Measurements from ENCODE around the gene OR14C36.
"Not testable (repeated sequence)": the region's sequence is repeated elsewhere in the genome, so short reads cannot be mapped to it uniquely, and the experiment has no call there.

Gene OR14C36

GRCh38 chr1:248348475-248348874 lies at the start of gene OR14C36:
Gene OR14C36, plus strand, starts transcription at chr1:248348775. Its CDS starts 0 bp downstream, at chr1:248348775.
- no peak within 1 kb of the TSS for H3K27ac ChIP-seq
- no peak for DNase-seq (ENCODE audit: low spot score)
- no peak for TF ChIP-seq CTCF (IDR thresholded peaks at IDR 0.05)
- H3K4me3 ChIP-seq: no peak within 1 kb of the TSS

- H3K27ac ChIP-seq: no peak within 1 kb of the TSS
- no peak within 1 kb of the TSS for H3K4me3 ChIP-seq
- TF ChIP-seq CTCF (IDR thresholded peaks at IDR 0.05): no peak
- DNase-seq (ENCODE audit: low spot score): no peak
Measured at GRCh38 chr1:248303324-248303723, 45.3 kb upstream of the OR14C36 start, which contains the start of gene OR2T12. Gene OR2T12, minus strand, starts transcription at chr1:248303424. Its CDS starts 7,846 bp downstream, at chr1:248295578.

- H3K4me3 ChIP-seq; H3K27ac ChIP-seq; DNase-seq (ENCODE audit: low spot score): not testable (repeated sequence)
Measured at GRCh38 chr1:248305672-248306071, 42.9 kb upstream of the OR14C36 start.

- no peak for DNase-seq (ENCODE audit: low spot score)
- TF ChIP-seq CTCF (IDR thresholded peaks at IDR 0.05): no peak
Measured at GRCh38 chr1:248306103-248306502, 42.5 kb upstream of the OR14C36 start.

GRCh38 chr1:248306740-248307139 lies 41.8 kb upstream of the OR14C36 start:
- not testable (repeated sequence) for DNase-seq (ENCODE audit: low spot score); H3K27ac ChIP-seq; H3K4me3 ChIP-seq

More at GRCh38 chr1:248306103-248306502, 42.5 kb upstream of the OR14C36 start:
- Histone ChIP-seq H3K27ac (no peak overlapping the region), H3K4me3 (no peak overlapping the region)

- DNase-seq (ENCODE audit: low spot score): no peak
- Histone ChIP-seq H3K27ac (no peak overlapping the region), H3K4me3 (no peak overlapping the region)
- TF ChIP-seq CTCF (IDR thresholded peaks at IDR 0.05): no peak
Measured at GRCh38 chr1:248316796-248317195, 31.8 kb upstream of the OR14C36 start.

- TF ChIP-seq CTCF (IDR thresholded peaks at IDR 0.05): no peak
- H3K27ac ChIP-seq: no peak within 1 kb of the TSS
- no peak within 1 kb of the TSS for H3K4me3 ChIP-seq
- no peak for DNase-seq (ENCODE audit: low spot score)
Measured at GRCh38 chr1:248324468-248324867, 24.1 kb upstream of the OR14C36 start, which contains the start of gene OR2M7. Gene OR2M7, minus strand, starts transcription at chr1:248324568. Its CDS starts 0 bp downstream, at chr1:248324568.

- Histone ChIP-seq H3K4me3 (no peak overlapping the region), H3K27ac (no peak overlapping the region)
- DNase-seq (ENCODE audit: low spot score): no peak
- TF ChIP-seq CTCF (IDR thresholded peaks at IDR 0.05): no peak
Measured at GRCh38 chr1:248343451-248343850, 5.1 kb upstream of the OR14C36 start.
